Hematopoietic multipotent progenitor cell (in vitro differentiated cells): ENCODE measurements around the gene NFIX. TPM values are rescaled to one million over a fixed set of nuclear protein-coding genes. Genes with fewer than 3 reads are reported as not detected.

ENCODE experiments used
- DNase-seq, 3 donors: peaks; one replicate each; pipeline ENCODE4 v3.0.0-alpha.2; 2011 to 2015; ENCODE audit warnings: low read depth in 2 of 3, low spot score in 2 of 3
- total RNA-seq: library from RNA; depleted of rRNA; stranded (reverse); fragments of >200 nt; gene quantifications from one replicate; pipeline ENCODE4 v1.2.3, GENCODE V29; 2012

NFIX gene
- total RNA-seq, 1 donor: 23.4 TPM

DNA sequence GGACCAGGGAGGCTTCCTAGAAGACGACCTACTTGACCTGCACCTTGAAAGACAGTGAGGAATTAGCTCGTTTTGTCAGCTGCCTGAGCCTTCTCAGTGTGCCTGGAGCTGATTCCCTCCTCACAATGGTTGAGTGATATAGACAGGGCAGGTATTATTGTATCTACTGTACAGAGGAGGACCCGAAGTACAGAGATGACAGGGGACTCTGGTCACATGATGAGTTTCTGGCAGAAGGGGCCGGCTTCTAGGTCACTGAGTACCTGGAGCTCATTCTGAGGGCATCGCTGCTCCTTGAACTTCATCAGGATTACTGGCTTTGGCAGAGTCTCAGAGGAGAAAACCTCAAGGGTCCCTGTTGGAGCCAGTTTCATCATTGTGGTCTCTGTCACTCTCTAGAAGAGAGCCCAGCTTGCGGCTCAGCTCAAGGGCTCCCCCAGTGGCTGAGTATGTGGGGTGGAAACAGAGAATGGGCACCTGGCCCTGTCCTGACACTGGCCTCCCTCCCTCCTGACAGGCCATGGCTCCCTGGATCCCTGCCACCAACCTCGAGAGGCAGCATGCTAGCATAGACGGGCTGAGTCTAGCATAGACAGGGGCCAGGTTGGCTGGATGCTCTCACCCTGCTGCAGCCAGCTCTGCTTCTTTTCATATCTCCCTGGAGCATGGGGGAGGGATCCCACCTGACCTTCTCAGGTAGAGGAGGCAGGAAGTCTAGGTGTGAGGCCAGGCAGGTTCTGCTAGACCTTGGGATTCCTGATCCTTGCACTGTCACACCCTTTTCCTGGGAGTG is 38.7 kb downstream of the NFIX start:
- DNase-seq: peak in 2 of 3 donors; percentile 50 to 71

DNA sequence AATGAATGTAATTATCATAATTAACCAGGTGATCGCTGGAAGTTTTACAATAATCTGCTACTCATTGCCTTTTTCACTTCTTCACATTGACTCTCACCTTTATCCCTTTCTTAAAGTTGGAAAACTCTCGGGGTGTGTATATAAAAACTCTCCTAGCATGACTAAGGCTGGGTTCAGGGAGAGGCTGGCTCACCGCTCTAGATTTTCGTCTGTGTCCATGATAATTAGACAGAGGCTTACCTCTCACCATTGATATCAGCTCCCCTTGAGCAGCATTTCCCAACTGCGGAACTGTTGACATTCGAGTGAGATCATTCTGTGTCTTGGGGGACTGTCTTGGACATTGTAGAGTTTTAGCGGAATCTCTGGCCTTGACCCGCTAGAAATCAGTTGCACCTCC is 39.4 kb downstream of the NFIX start:
- DNase-seq: no peak

DNA sequence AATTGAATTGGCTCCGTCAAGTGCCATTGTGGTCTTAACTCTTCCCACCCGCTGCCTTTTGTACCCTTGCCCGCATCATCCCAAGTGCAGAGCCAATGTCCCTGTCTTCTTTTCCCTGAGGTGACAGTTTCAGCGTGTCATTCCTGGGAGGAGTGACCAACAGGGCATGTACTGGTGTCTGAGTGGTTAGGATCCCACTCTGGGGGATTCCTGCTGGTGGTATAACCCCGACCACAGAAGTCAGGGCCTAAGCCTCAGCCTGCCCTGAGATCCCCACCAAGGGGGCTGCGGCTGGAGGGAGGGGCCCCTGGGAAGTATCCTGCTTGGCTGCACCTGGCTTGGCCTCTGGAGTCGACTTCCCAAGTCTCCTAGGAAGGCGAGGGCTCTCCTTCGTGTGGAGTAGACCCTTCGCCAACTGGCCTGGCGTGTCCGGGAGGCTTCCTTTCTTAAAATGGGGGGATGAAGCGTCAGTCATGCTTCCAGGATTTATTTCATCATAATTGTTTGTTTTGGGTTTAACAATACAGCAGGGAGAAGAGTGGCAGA is 40.6 kb downstream of the NFIX start:
- DNase-seq: no peak

DNA sequence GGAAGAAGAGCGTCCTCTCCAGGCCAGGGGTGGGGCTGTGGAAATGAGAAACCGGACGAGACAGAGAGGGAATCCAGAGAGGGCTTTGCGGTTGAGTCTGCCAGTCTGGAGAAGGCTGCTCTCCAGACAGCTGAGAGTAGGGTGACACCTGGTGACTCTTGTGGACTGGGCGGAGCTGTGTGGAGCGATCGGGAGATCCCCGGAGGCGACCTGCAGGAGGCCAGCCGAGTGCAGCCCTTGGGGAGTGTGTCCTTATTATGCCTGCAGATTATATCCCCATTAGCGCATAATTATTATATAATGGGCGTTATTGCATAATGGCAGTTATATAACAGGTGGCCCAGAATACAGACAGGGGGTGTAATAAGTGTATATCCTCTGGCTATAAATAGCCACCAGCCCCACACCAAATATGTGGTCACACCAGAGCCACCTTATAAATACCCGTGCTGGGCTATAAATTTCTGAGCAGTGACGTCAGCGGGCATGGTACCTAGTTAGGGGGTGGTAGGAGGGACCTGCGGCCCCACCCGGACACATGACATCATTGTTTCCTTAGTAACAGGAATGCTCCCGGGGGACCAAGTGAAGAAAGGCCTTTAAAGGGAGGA is 41.2 kb downstream of the NFIX start:
- no peak for DNase-seq

DNA sequence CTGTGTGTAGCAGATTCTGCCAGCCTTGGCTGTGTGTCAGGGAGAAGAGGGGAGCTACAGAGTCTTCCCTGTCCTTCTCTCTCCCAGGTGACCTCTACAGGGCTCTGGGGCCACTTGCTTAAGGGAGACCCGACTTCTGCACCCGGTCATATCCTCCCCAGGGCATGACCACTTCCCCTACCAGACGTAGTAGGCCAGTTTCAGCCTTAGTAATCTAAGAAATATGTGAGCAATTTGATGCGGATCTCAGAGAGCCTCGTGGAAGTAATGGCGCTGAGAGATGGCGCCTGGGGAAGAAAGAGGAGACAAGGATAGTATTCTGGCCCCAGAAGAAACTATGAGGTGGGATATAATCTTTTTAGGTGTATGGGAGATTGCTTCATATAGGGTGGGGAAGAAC is 41.9 kb downstream of the NFIX start:
- DNase-seq: no peak

DNA sequence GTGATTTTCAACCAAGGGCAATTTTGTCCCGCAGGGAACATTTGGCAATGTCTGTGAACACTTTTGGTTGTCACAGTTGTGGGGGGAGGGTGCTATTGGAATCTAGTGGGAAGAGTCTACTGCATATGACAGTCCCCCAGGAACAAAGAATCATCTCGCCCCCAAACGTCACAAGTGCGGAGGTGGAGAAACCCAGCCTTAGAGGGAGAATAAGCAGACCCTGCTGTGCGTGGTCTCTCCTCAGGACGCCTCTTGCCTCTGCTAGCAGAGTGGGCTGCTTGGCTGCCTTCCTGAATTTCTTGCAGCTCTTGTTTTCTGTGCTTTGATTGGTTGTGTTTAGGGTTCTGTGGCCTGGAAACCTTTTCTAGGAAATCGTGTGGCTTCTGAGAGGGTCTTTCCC is 42.5 kb downstream of the NFIX start:
- DNase-seq: no peak

DNA sequence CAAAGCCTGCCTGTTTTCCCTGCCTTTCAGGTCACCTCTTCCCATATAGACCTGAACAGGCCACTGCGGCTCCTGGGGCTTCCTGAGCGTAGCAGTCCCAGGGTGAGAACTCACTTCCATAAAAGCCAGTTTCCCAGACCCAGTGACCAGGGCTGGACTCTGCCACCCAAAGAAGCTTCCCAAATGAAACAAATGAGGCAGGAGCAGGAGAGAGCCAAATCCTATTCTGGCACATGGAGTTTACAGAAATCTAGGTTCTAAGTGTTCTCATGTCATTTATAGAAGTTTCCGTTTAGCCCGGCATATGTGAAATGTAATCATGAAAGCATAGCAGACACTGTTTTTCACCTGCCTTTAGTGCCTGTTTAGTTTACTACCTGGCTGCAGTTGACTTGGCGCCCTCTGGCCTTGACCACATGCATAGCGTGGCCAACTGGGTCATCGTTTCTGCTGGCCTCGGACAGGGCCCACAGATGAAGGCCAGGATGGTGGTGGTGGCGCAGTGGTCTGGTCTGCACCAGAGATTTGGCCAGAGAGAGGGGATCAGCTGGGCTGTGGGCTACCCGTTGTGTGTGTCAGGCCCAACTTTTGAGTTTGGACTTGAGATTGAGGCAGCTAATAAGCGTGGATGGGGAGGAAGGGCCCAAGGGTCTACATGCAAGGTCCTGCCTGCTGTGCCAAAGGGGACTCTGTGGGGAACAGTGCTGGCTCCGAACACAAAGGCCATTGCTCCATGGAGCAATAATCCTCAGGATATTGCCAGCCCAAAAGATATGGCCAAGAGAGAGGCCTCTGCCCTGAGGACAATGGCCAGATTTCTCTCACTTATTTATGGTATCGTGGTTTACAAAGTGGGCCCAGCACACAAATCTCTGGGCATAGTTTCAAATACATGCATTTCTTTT is 43.3 kb downstream of the NFIX start:
- no peak for DNase-seq

DNA sequence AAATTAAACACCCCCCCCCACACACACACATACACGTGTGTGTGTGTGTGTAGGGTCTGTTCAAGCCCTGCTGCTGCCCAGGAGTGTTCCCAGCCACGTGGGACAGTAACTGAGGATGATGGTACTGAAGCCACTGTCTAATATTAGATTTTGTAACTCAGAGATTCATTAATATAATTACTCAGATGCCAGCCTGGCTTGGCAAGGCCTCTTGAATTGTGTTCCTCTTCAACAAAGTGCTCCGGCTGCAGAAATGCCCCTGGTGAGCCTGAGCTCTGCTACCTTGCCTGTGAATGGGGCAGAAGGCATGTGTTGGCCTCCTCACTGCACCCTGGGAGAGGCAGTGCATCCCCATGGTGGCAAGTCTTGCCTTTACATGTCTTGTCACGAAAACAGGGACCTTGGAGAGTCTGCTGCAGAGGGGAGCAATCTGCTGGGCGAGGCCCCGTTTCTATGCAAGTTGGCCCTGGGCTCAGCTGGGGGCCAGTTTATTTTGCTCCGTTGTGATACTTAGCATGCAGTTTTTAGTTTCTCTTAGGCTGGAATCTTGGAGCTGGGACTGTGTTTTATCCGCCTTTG is 44.0 kb downstream of the NFIX start:
- no peak for DNase-seq

DNA sequence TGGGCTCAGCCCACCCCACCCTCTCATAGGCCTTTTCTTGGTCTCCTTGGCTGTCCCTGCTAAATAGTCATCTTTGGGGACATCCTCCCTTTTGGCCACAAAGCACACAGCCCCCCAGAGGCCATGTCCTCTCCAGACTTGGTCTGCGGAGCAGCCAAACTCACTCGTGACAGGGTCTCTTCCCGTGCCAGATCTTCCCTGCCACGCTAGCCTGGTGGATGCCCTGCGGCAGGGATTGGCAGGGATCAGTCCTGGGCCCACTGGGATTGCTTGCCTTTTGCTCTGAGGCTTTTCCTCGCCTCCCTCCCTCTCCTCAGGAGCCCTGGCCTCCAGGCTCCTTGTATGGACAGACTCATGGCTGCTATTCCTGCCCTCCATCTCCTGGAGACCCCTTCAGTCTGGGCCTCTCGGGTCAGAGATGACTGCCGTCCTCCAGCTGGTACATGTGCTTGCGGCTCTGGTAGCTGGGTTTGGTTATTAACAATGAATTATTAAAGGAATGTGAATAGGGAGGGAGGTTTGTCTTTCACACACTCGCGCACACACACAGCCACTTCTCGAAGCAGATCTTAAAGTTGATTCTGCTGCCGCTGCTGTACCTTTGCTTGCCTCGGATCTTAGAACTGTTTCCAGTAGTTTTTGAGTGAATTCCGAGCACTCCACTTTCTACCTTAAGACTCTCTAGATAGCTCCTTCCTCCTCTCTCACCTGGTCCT is 45.1 kb downstream of the NFIX start:
- no peak for DNase-seq

DNA sequence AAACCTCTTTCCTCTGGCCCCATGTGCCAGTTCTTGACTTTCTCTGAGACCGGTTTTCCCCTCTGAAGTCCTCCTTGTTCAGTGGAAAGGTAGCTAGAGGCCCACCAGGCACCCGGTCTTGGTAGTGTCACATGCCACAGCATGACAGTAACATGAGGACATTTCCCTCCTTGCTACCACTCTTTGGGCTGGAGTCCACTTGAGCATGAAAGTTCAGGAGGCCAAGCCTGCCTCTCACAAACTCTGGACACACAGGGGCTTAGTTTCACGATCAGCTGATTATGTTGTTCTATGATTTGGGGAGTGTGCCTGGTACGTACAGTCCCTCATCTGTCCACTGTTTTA is 45.6 kb downstream of the NFIX start:
- DNase-seq: no peak

DNA sequence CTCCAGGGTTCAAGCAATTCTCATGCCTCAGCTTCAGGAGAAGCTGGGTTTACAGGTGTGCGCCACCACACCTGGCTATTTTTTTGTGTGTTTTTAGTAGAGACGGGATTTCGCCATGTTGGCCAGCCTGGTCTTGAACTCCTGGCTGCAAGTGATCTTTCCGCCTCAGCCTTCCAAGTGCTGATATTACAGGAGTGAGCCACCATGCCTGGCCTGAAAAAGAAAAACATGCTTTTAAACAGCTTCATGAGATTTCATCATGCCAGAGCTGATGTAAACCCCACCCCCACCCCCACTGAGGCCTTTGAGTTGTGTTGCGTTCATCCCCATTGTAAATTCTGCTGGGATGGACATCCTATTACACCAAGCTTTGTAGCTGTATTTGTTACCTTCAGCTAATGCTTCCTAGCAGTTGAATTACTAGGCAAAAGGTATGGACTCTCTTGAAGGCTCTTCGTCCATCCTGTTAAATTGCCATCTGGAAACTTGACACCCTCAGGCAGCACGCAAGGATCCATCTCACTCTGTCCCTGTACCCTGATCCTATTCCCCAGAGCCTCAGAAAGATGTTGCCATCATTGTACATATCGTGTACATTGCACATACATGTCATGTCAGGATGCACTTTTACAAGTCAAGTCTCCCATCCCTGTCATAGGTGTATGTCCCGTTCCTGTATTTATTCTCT is 47.3 kb downstream of the NFIX start:
- DNase-seq: no peak

DNA sequence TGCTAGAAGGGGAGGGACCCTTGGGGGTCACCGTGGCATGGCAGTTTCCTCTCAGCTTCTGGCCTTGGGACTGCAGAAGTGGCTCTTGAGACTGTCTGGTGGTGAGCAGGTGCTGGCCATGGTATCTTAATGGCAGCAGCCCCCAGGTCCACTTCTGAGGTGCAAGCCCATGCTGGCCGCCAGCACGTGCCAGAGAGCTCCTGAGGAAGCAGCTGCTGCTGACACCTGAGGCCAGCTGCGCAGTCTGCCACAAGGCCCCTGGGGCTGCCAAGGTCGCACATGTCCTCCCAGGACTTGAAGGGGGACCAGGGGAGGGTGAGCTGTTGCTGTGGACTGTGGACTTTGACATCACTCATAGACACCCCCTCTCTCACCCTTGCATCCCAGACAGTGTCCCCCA is 48.0 kb downstream of the NFIX start:
- DNase-seq: no peak

DNA sequence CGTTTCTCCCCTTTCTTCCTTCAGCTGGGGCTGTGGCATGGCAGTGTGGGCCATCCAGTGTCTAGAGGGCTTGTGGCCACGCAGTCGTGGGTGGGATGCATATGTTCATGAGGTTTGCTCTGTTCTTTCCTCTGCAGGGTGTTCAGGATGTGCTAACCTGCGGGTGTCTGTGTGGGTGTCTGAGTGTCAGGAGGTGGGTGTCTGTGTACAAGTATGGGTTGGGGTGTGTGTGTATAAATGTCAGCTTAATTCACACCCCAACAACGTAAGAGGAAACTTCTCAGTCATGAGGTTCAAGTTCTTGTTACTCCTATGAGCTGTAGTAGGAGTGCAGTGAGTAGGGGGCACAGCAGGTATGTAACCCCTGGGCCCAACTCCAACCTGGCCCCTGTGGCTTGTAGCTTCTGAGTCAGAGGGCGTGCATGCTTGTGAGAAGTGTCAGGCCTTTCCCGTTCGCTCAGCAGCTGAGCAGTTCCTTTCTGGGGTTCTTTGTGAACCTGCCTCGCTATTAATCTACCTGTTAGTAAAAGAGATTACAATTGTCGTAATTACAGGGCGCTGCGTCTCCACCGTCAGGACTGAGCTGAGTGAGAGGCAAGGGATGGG is 49.1 kb downstream of the NFIX start:
- peak in 1 of 3 donors; percentile 28 for DNase-seq

DNA sequence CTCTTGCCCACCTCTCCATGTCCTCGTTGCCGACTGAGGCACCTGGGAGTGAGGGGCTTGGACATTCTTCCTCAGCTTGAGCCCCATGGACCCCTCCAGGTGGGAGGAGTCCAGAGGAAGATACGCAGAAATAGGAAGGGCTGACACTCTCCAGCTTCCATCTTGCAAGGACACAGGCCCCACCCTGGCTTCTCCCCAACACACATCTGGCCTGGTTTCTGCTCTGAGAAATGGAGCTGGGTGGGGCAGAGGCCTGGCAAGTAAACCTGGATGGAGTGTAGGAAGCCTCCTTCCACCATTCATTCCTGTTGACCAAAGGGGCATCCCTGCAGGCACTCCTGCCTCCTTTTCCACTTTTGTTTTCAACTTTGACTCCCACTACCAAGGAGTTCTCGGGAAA is 50.5 kb downstream of the NFIX start:
- DNase-seq: no peak

DNA sequence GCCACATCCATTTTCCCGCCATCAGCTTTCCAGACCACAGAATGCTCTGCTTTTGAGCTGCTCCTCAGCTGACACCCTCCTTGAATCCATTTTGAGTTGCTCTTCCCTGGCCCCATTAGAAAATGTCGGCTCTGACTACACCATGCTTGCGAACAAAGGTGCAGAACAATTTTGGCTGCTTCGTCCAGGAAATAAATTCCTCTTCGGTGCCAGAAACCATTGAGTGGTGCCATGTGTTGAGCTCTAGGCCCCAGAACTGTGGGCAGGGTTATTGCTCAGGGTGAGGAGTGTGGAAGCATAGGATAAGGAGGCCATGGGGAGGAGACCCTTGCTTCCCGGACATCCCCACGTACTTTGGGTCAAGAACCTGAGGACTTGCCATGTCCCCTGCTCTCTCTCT is 52.1 kb downstream of the NFIX start:
- no peak for DNase-seq

DNA sequence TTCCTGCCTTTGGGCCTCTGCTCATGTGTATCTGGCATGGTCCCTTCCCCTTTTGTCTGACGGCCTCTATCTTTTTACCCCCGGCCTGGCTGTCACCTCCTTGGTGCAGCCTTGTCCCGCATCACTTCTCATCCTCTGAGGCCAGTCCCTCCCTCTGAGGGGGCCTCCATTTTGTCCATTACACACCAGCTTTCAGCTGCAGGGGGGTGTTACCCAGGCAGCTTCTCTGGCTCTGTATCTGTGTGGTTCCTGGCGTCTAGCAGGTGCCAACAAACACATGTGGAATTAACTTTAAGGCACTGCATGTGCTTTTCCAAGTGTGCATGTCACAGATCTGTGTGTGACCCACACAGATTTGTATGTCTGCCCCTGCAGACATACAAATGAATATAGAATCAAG is 55.0 kb downstream of the NFIX start:
- no peak for DNase-seq

DNA sequence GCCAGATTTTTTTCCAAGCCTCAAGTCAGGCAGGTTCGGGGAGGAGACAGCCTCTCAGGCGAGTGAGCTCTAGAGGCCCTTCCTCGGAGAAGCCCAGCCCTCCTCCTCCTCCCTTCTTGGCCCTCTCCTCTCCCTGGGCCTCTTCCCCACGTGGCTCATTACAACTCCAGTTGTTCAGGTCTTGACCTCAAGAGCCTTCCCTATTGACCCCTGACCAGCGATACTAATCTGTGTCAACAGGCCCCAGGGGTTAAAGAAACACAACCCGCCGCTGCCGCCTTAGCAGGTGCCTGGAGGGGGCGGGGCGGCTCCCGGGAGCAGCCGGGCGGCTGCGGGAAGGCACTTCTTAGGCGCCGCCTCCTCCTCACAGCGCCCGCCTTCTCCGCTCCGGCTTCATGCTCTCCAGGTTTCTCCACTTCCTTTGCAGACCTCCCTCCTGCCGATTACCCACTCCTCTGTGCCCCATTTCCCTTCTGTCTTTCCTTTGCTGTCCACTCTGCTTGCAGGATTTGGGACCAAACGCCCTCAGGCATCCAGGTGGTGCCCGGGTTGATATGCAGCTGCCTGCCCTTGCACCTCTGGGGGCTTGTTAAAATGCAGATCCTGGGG is 56.4 kb downstream of the NFIX start:
- DNase-seq: peak in 2 of 3 donors; percentile 21 to 25

DNA sequence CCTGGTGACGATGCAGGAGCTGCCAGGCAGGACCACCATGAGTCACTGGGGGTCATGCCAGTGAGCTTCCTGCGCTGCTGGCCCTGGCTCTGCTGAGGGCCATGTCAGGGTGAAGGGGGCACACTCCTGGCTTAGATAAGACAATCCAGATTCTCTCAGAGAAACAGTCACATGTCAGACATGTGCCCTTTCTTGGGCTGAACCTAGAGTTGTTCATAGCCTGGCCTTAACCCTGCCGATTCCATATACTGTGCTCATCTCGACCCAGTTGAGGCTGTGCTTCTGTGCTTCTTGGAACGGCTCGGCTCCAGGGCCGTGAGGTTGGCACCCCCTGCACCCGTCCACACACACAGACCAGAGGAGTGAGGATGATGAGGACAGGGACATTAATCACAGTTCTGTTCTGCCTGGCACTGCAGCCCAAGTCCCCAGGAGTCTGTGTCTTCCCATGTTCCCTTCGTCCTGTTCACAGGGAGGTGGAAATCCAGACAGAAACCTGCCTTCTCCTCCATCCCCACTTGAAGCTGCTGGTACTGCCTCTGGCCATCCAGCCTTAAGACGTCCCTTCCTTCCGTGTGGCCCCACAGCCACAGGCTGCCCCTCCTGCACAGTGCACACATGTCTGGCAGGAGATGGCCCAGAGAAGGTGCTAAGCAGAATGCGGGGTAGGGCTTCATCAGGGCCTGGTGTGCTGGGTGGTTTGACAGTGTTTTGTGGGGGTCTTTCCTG is 57.3 kb downstream of the NFIX start:
- DNase-seq: no peak
